H9 (cell line): ENCODE data around the gene GNL3. TPM values are rescaled to one million over a fixed set of nuclear protein-coding genes. Genes with fewer than 3 reads are reported as not detected.

Experiments
- DNase-seq: peaks from one replicate; pipeline ENCODE4 v3.0.0-alpha.2; 2017
- H2AFZ ChIP-seq: one replicate; pipeline ENCODE4 v1.6.1; 2013; ENCODE audit warnings: mild to moderate bottlenecking, low read length, control low read depth, moderate library complexity
- H2AK5ac ChIP-seq: 2 replicates; pipeline ENCODE4 v1.6.1; 2013; ENCODE audit warnings: low read length, control low read depth, mixed read lengths; ENCODE audit not compliant: insufficient read length
- H2BK120ac ChIP-seq: one replicate; pipeline ENCODE4 v1.6.1; 2013; ENCODE audit warnings: low read depth, mild to moderate bottlenecking, low read length, control low read depth, inconsistent platforms; ENCODE audit not compliant: poor library complexity, severe bottlenecking
- H2BK12ac ChIP-seq: 2 replicates; pipeline ENCODE4 v1.6.1; 2013; ENCODE audit warnings: low read length, control low read depth, mixed read lengths, low read depth; ENCODE audit not compliant: insufficient read length
- H2BK15ac ChIP-seq: 2 replicates; pipeline ENCODE4 v1.6.1; 2013; ENCODE audit warnings: low read depth, low read length, control low read depth
- H2BK20ac ChIP-seq: one replicate; pipeline ENCODE4 v1.6.1; 2013; ENCODE audit warnings: low read depth, mild to moderate bottlenecking, low read length, control low read depth, inconsistent platforms; ENCODE audit not compliant: poor library complexity, severe bottlenecking
- H2BK5ac ChIP-seq: 2 replicates; pipeline ENCODE4 v1.6.1; 2013; ENCODE audit warnings: low read length, control low read depth, mixed read lengths; ENCODE audit not compliant: insufficient read length
- H3K14ac ChIP-seq: 2 replicates; pipeline ENCODE4 v1.6.1; 2013; ENCODE audit warnings: low read length, control low read depth; ENCODE audit not compliant: insufficient read depth
- H3K18ac ChIP-seq: 2 replicates; pipeline ENCODE4 v1.6.1; 2013; ENCODE audit warnings: low read depth, mild to moderate bottlenecking, mixed read lengths, low read length, control low read depth; ENCODE audit not compliant: insufficient read length
- H3K23ac ChIP-seq: 2 replicates; pipeline ENCODE4 v1.6.1; 2013; ENCODE audit warnings: low read length, control low read depth, mixed read lengths, low read depth; ENCODE audit not compliant: insufficient read length
- H3K23me2 ChIP-seq: 2 replicates; pipeline ENCODE4 v1.6.1; 2013; ENCODE audit warnings: low read depth, mild to moderate bottlenecking, mixed read lengths, low read length, control low read depth; ENCODE audit not compliant: insufficient read length, poor library complexity, severe bottlenecking
- H3K27ac ChIP-seq: 2 replicates; pipeline ENCODE4 v1.5.1; 2013; ENCODE audit warnings: low read length, control low read depth, mixed read lengths, low read depth; ENCODE audit not compliant: insufficient read length
- H3K27me3 ChIP-seq: 2 replicates; pipeline ENCODE4 v1.6.1; 2013; ENCODE audit warnings: low read length, control low read depth, inconsistent platforms; ENCODE audit not compliant: insufficient read depth
- H3K4ac ChIP-seq: 2 replicates; pipeline ENCODE4 v1.6.1; 2013; ENCODE audit warnings: low read depth, mild to moderate bottlenecking, control low read depth, inconsistent platforms, low read length, moderate library complexity
- H3K4me1 ChIP-seq: 2 replicates; pipeline ENCODE4 v1.6.1; 2013; ENCODE audit warnings: low read length, control low read depth, inconsistent platforms; ENCODE audit not compliant: insufficient read depth
- H3K4me2 ChIP-seq: 2 replicates; pipeline ENCODE4 v1.6.1; 2013; ENCODE audit warnings: low read length, control low read depth, mixed read lengths; ENCODE audit not compliant: insufficient read length, insufficient read depth
- H3K56ac ChIP-seq: 2 replicates; pipeline ENCODE4 v1.6.1; 2013; ENCODE audit warnings: low read depth, mild to moderate bottlenecking, mixed read lengths, low read length, control low read depth; ENCODE audit not compliant: insufficient read length
- H3K79me1 ChIP-seq: 2 replicates; pipeline ENCODE4 v1.6.1; 2013; ENCODE audit warnings: low read depth, mild to moderate bottlenecking, moderate library complexity, low read length, control low read depth, inconsistent platforms; ENCODE audit not compliant: insufficient read depth, poor library complexity, severe bottlenecking
- H3K79me2 ChIP-seq: 2 replicates; pipeline ENCODE4 v1.6.1; 2013; ENCODE audit warnings: low read length, control low read depth, inconsistent platforms; ENCODE audit not compliant: insufficient read depth
- H3K9ac ChIP-seq: 2 replicates; pipeline ENCODE4 v1.6.1; 2013; ENCODE audit warnings: low read length, control low read depth, mixed read lengths; ENCODE audit not compliant: insufficient read length; ENCODE audit errors: extremely low read depth
- H3K9me3 ChIP-seq: one replicate; pipeline ENCODE4 v1.6.1; 2013; ENCODE audit warnings: low read depth, low read length, inconsistent platforms; ENCODE audit not compliant: control insufficient read depth
- H3T11ph ChIP-seq: one replicate; pipeline ENCODE4 v1.6.1; 2013; ENCODE audit warnings: mild to moderate bottlenecking, low read length, control low read depth, inconsistent platforms
- H4K20me1 ChIP-seq: one replicate; pipeline ENCODE4 v1.6.1; 2013; ENCODE audit not compliant: control insufficient read depth, insufficient read length, insufficient read depth
- H4K5ac ChIP-seq: 2 replicates; pipeline ENCODE4 v1.6.1; 2013; ENCODE audit warnings: low read depth, mild to moderate bottlenecking, mixed read lengths, low read length, control low read depth; ENCODE audit not compliant: insufficient read length
- H4K8ac ChIP-seq: replicated peaks from 2 replicates; pipeline ENCODE4 v1.6.1; 2013; ENCODE audit warnings: low read length, control low read depth, mixed read lengths, low read depth; ENCODE audit not compliant: insufficient read length
- H4K91ac ChIP-seq: 2 replicates; pipeline ENCODE4 v1.6.1; 2013; ENCODE audit warnings: low read depth, mild to moderate bottlenecking, moderate library complexity, mixed read lengths, low read length, control low read depth; ENCODE audit not compliant: insufficient read length
- H3K27ac Mint-ChIP-seq, 3 experiments: 2 replicates in 2 of 3; 3 replicates in 1 of 3; pipeline ENCODE4 v1.8.0; 2020 to 2021; ENCODE audit warnings: mixed read lengths in 3 of 3, mild to moderate bottlenecking in 1 of 3, moderate library complexity in 1 of 3
- H3K27me3 Mint-ChIP-seq: 2 replicates; pipeline ENCODE4 v1.8.0; 2021; ENCODE audit warnings: low read depth, mild to moderate bottlenecking, moderate library complexity, mixed read lengths
- H3K36me3 Mint-ChIP-seq, 3 experiments: 2 replicates in 2 of 3; 3 replicates in 1 of 3; pipeline ENCODE4 v1.8.0; 2020 to 2021; ENCODE audit warnings: low read depth in 3 of 3, mixed read lengths in 3 of 3; ENCODE audit not compliant: insufficient read depth in 1 of 3
- H3K4me1 Mint-ChIP-seq, 2 experiments: 2 replicates each; pipeline ENCODE4 v1.8.0; 2020; ENCODE audit warnings: mixed read lengths in 2 of 2
- H3K4me3 Mint-ChIP-seq, 2 experiments: 2 replicates in 1 of 2; 3 replicates in 1 of 2; pipeline ENCODE4 v1.8.0; 2020 to 2021; ENCODE audit warnings: mild to moderate bottlenecking in 2 of 2, mixed read lengths in 2 of 2, moderate library complexity in 1 of 2
- H3K9me3 Mint-ChIP-seq, 2 experiments: 2 replicates in 1 of 2; 3 replicates in 1 of 2; pipeline ENCODE4 v1.8.0; 2020; ENCODE audit warnings: mild to moderate bottlenecking in 2 of 2, mixed read lengths in 2 of 2, moderate library complexity in 1 of 2
- CTCF ChIP-seq: fragments of 200-600 bp; sonication (generic); conservative IDR thresholded peaks from 3 replicates; pipeline ENCODE4 v1.8.0; 2021; ENCODE audit warnings: antibody characterized with exemption, mild to moderate bottlenecking
- WGBS: extraction: QIAGEN DNeasy Blood & Tissue Kit; methylation state at CpG from one replicate; pipeline ENCODE4 v1.1.7; 2013; ENCODE audit warnings: missing lambda C conversion rate, low lambda C conversion rate, mixed read lengths; ENCODE audit not compliant: insufficient read length; ENCODE audit errors: extremely low coverage; 5-methylcytosine and 5-hydroxymethylcytosine counted together
- total RNA-seq: library from RNA; stranded (reverse); gene quantifications from 2 replicates; pipeline ENCODE4 v1.2.1, GENCODE V29; 2021

GNL3 gene
- total RNA-seq, 1 experiment from 2014 or later = 250 TPM

GRCh38 chr3:52705438-52705687, 19.5 kb downstream of the GNL3 start:
- H4K8ac ChIP-seq = no peak overlapping the region
- no peak overlapping the region for H3K27ac ChIP-seq
- H3T11ph ChIP-seq = no peak overlapping the region
- no peak for DNase-seq
- H3K36me3 Mint-ChIP-seq = peaks cover 7 to 17% (median 13%) of the 10 kb centered on the region in 3 experiments; a peak in 6 of 7 replicates
- H3K14ac ChIP-seq = no peak overlapping the region
- H3K9ac ChIP-seq = peak overlapping the region; percentile 45
- no CpG with 5 or more reads among the region's 25 CpGs for WGBS
- no peaks in the 10 kb centered on the region for H3K79me1 ChIP-seq
- H3K4me1 Mint-ChIP-seq = peaks cover 15% of the 10 kb centered on the region in 2 experiments
- H3K18ac ChIP-seq = no peak overlapping the region
- H2BK12ac ChIP-seq = no peak overlapping the region
- H2BK15ac ChIP-seq = no peak overlapping the region
- no peaks in the 10 kb centered on the region; the same call in 1 of the 2 replicates for H3K4me1 ChIP-seq
- H2AFZ ChIP-seq = no peak overlapping the region
- H2BK5ac ChIP-seq = no peak overlapping the region
- H3K27me3 Mint-ChIP-seq = no peaks in the 10 kb centered on the region
- H3K23me2 ChIP-seq = peaks cover 12% of the 10 kb centered on the region
- peak overlapping the region; percentile 96 to 97 for H3K4me3 Mint-ChIP-seq
- H3K23ac ChIP-seq = no peak overlapping the region
- no peak overlapping the region for H2AK5ac ChIP-seq
- no peak overlapping the region for H2BK120ac ChIP-seq
- no peak overlapping the region for H3K4ac ChIP-seq
- no peaks in the 10 kb centered on the region; a peak in 1 of 5 replicates for H3K9me3 Mint-ChIP-seq
- H3K9me3 ChIP-seq = no peaks in the 10 kb centered on the region
- peaks cover 3% of the 10 kb centered on the region; the same call in 1 of the 2 replicates for H3K79me2 ChIP-seq
- H4K20me1 ChIP-seq = no peaks in the 10 kb centered on the region
- peak overlapping the region in 2 of 3 experiments; percentile 40 to 81; a peak in 3 of 7 replicates for H3K27ac Mint-ChIP-seq
- H3K27me3 ChIP-seq = no peaks in the 10 kb centered on the region
- no peak overlapping the region for H4K5ac ChIP-seq
- no peak overlapping the region for H3K56ac ChIP-seq
- no peak overlapping the region for H4K91ac ChIP-seq
- H3K4me2 ChIP-seq = peak overlapping the region; percentile 87
- no peak overlapping the region for H2BK20ac ChIP-seq
- TF ChIP-seq CTCF = no peak
